ENCODE data around the gene ZC3H12D.
"Not testable (repeated sequence)": the region's sequence is repeated elsewhere in the genome, so short reads cannot be mapped to it uniquely, and the experiment has no call there.

Gene ZC3H12D

DNA sequence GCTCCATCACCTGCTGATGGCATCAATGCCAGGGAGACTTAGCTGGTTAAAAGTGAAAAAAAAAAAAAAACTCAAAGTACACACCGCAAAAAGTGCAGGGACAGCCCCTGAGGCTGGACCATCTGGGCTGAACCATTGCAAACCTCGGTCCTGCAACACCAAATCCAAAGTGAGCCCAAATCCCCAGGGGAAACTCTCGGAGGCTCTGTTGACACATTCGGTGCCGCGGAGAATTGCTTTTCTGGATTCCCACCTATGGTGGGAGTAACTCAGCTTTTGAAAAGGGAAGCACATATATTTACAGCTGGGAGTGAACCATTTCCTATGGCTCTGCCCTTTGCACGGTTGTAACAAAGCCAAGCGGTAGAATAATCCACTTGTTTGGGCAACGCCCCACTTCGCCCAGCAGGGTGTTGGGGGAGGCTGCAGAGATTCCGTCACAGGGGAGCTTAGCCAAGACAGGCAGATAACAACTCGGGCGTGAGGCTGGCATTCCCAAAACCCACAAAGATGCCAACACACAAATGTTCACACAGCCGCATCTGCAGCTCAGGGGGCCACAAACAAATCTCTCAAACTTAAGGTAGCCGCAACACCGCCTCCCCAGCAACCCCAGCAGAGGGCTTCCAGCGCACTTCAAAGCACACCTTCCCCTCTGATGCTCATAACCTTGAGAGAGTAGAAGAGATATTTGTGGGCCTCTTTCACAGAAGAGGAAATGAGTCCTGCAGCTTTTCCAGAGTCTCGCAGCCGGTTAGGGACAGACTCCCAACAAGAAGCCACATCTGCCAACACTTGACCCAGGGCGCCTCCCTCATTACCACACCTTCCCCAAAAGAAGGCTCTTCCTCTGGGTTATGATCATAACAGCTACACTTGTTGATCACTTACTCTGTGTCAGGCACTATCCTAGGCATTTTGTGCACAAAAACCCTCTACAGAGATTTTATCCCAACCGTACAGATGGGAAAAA, 11.4 kb downstream of the ZC3H12D start:
- 78% methylated on average over 21 of the region's 21 CpGs for WGBS, 2 experiments
- H3K27me3 ChIP-seq (ENCODE audit: control insufficient read depth, insufficient read depth, low read length, poor library complexity, severe bottlenecking): no peaks in the 10 kb centered on the region
- no peaks in the 10 kb centered on the region for H3K36me3 ChIP-seq (ENCODE audit: control insufficient read depth, insufficient read depth, low read length)
- H3K4me1 ChIP-seq (ENCODE audit: control insufficient read depth, insufficient read depth, low read length): no peaks in the 10 kb centered on the region
- no peak overlapping the region for H3K4me3 ChIP-seq (ENCODE audit: insufficient read depth, low read depth, low read length)
- no peak overlapping the region for H3K27ac ChIP-seq (ENCODE audit: insufficient read depth, low read depth, low read length, poor library complexity, severe bottlenecking)
- H3K9me3 ChIP-seq (ENCODE audit: control insufficient read depth, low read length): no peaks in the 10 kb centered on the region

- H3K27ac ChIP-seq (ENCODE audit: insufficient read depth, low read depth, low read length, poor library complexity, severe bottlenecking): no peak overlapping the region
- WGBS, 2 experiments: 94 to 95% methylated on average over 5 of the region's 5 CpGs
- no peaks in the 10 kb centered on the region for H3K36me3 ChIP-seq (ENCODE audit: control insufficient read depth, insufficient read depth, low read length)
- no peaks in the 10 kb centered on the region for H3K27me3 ChIP-seq (ENCODE audit: control insufficient read depth, insufficient read depth, low read length, poor library complexity, severe bottlenecking)
- no peaks in the 10 kb centered on the region for H3K9me3 ChIP-seq (ENCODE audit: control insufficient read depth, low read length)
- no peaks in the 10 kb centered on the region for H3K4me1 ChIP-seq (ENCODE audit: control insufficient read depth, insufficient read depth, low read length)
- H3K4me3 ChIP-seq (ENCODE audit: insufficient read depth, low read depth, low read length): no peak overlapping the region
These were observed 12.6 kb downstream of the ZC3H12D start for GRCh38 chr6:149472241-149472640.

DNA sequence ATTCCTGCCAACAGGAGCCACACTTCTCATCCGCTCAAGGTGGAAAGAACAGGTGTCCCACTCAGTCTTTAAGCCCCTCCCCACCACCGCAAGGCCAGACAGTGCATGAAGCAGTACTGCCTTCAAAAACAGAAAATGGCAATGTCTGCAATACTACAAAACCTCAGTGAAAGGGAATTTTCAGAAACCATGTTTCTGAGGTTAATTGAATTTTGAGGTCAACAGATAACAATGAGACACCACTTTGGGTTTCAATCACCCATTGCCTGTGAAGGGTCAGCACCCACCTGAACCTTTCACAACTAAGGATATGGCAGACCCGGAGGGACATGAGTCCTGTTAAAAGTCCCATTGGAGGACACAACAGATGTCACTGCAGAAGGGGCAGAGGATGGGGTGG, 13.0 kb downstream of the ZC3H12D start:
- Histone ChIP-seq H3K27ac (ENCODE audit: insufficient read depth, low read depth, low read length, poor library complexity, severe bottlenecking) (no peak overlapping the region), H3K9me3 (ENCODE audit: control insufficient read depth, low read length) (no peaks in the 10 kb centered on the region), H3K4me1 (ENCODE audit: control insufficient read depth, insufficient read depth, low read length) (no peaks in the 10 kb centered on the region), H3K4me3 (ENCODE audit: insufficient read depth, low read depth, low read length) (no peak overlapping the region), H3K36me3 (ENCODE audit: control insufficient read depth, insufficient read depth, low read length) (no peaks in the 10 kb centered on the region), H3K27me3 (ENCODE audit: control insufficient read depth, insufficient read depth, low read length, poor library complexity, severe bottlenecking) (no peaks in the 10 kb centered on the region)
- WGBS, 2 experiments: 91 to 93% methylated on average over 3 of the region's 3 CpGs

GRCh38 chr6:149470948-149471347, 13.9 kb downstream of the ZC3H12D start:
- WGBS, 2 experiments: 92 to 98% methylated on average over 2 of the region's 2 CpGs
- Histone ChIP-seq H3K36me3 (ENCODE audit: control insufficient read depth, insufficient read depth, low read length) (no peaks in the 10 kb centered on the region), H3K4me3 (ENCODE audit: insufficient read depth, low read depth, low read length) (no peak overlapping the region), H3K9me3 (ENCODE audit: control insufficient read depth, low read length) (no peaks in the 10 kb centered on the region), H3K27me3 (ENCODE audit: control insufficient read depth, insufficient read depth, low read length, poor library complexity, severe bottlenecking) (no peaks in the 10 kb centered on the region), H3K27ac (ENCODE audit: insufficient read depth, low read depth, low read length, poor library complexity, severe bottlenecking) (no peak overlapping the region), H3K4me1 (ENCODE audit: control insufficient read depth, insufficient read depth, low read length) (no peaks in the 10 kb centered on the region)

- Histone ChIP-seq H3K36me3 (ENCODE audit: control insufficient read depth, insufficient read depth, low read length) (no peaks in the 10 kb centered on the region), H3K4me3 (ENCODE audit: insufficient read depth, low read depth, low read length) (no peak overlapping the region), H3K9me3 (ENCODE audit: control insufficient read depth, low read length) (no peaks in the 10 kb centered on the region), H3K27me3 (ENCODE audit: control insufficient read depth, insufficient read depth, low read length, poor library complexity, severe bottlenecking) (no peaks in the 10 kb centered on the region), H3K4me1 (ENCODE audit: control insufficient read depth, insufficient read depth, low read length) (no peaks in the 10 kb centered on the region), H3K27ac (ENCODE audit: insufficient read depth, low read depth, low read length, poor library complexity, severe bottlenecking) (no peak overlapping the region)
- 84 to 90% methylated on average over 2 of the region's 2 CpGs for WGBS, 2 experiments
These were observed 16.6 kb downstream of the ZC3H12D start for GRCh38 chr6:149468179-149468578.

DNA sequence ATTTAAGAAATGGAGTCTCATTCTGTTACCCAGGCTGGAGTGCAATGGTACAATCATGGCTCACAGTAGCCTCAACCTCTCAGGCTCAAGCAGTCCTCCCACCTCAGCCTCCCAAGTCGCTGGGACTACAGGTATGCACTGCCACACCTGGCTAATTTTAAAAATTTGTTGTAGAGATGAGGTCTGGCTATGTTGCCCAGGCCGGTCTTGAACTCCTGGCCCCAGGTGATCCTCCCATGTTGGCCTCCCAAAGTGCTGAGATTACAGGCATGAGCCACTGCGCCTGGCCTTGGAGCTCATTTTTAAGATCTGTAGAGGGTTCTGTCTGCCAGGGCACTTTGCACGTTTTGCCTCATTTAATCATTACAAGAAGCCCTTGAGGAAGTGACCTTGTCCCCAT, 17.5 kb downstream of the ZC3H12D start:
- no peak overlapping the region for H3K27ac ChIP-seq (ENCODE audit: insufficient read depth, low read depth, low read length, poor library complexity, severe bottlenecking)
- H3K4me1 ChIP-seq (ENCODE audit: control insufficient read depth, insufficient read depth, low read length): no peaks in the 10 kb centered on the region
- H3K27me3 ChIP-seq (ENCODE audit: control insufficient read depth, insufficient read depth, low read length, poor library complexity, severe bottlenecking): no peaks in the 10 kb centered on the region
- H3K36me3 ChIP-seq (ENCODE audit: control insufficient read depth, insufficient read depth, low read length): no peaks in the 10 kb centered on the region
- 89 to 92% methylated on average over 4 of the region's 4 CpGs for WGBS, 2 experiments
- H3K4me3 ChIP-seq (ENCODE audit: insufficient read depth, low read depth, low read length): no peak overlapping the region
- no peaks in the 10 kb centered on the region for H3K9me3 ChIP-seq (ENCODE audit: control insufficient read depth, low read length)

GRCh38 chr6:149464411-149464810, 20.4 kb downstream of the ZC3H12D start:
- Histone ChIP-seq H3K27ac (ENCODE audit: insufficient read depth, low read depth, low read length, poor library complexity, severe bottlenecking) (no peak overlapping the region), H3K9me3 (ENCODE audit: control insufficient read depth, low read length) (no peaks in the 10 kb centered on the region), H3K4me3 (ENCODE audit: insufficient read depth, low read depth, low read length) (no peak overlapping the region), H3K4me1 (ENCODE audit: control insufficient read depth, insufficient read depth, low read length) (no peaks in the 10 kb centered on the region), H3K27me3 (ENCODE audit: control insufficient read depth, insufficient read depth, low read length, poor library complexity, severe bottlenecking) (no peaks in the 10 kb centered on the region), H3K36me3 (ENCODE audit: control insufficient read depth, insufficient read depth, low read length) (no peaks in the 10 kb centered on the region)
- WGBS, 2 experiments: 87 to 90% methylated on average over 8 of the region's 8 CpGs

DNA sequence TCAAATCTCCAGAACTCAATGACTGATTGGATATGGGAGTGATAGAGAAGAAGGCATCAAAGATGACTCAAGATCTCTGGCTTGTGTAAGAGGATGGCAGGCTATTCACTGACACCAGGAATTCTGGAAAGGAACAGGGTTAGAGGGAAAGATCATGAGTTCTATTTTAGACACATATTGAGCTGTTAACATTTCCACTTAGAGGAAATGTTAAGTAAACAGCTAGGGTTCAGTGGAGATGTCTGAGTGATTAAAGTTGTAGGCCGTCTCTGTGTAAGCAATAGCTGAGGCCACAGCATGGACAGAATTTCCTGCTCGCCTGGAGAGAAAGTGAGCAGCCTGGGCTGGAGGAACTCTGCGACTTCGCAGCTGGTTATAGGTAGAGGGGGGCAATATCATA, 21.0 kb downstream of the ZC3H12D start:
- H3K36me3 ChIP-seq (ENCODE audit: control insufficient read depth, insufficient read depth, low read length): no peaks in the 10 kb centered on the region
- WGBS, 2 experiments: 90 to 94% methylated on average over 4 of the region's 4 CpGs
- H3K4me3 ChIP-seq (ENCODE audit: insufficient read depth, low read depth, low read length): no peak overlapping the region
- no peaks in the 10 kb centered on the region for H3K27me3 ChIP-seq (ENCODE audit: control insufficient read depth, insufficient read depth, low read length, poor library complexity, severe bottlenecking)
- no peaks in the 10 kb centered on the region for H3K9me3 ChIP-seq (ENCODE audit: control insufficient read depth, low read length)
- no peak overlapping the region for H3K27ac ChIP-seq (ENCODE audit: insufficient read depth, low read depth, low read length, poor library complexity, severe bottlenecking)
- H3K4me1 ChIP-seq (ENCODE audit: control insufficient read depth, insufficient read depth, low read length): no peaks in the 10 kb centered on the region

GRCh38 chr6:149462712-149463111, 22.1 kb downstream of the ZC3H12D start:
- H3K27ac ChIP-seq (ENCODE audit: insufficient read depth, low read depth, low read length, poor library complexity, severe bottlenecking); H3K36me3 ChIP-seq (ENCODE audit: control insufficient read depth, insufficient read depth, low read length); H3K4me3 ChIP-seq (ENCODE audit: insufficient read depth, low read depth, low read length); H3K9me3 ChIP-seq (ENCODE audit: control insufficient read depth, low read length); H3K4me1 ChIP-seq (ENCODE audit: control insufficient read depth, insufficient read depth, low read length); H3K27me3 ChIP-seq (ENCODE audit: control insufficient read depth, insufficient read depth, low read length, poor library complexity, severe bottlenecking): not testable (repeated sequence)
- 92 to 95% methylated on average over 7 of the region's 7 CpGs for WGBS, 2 experiments

DNA sequence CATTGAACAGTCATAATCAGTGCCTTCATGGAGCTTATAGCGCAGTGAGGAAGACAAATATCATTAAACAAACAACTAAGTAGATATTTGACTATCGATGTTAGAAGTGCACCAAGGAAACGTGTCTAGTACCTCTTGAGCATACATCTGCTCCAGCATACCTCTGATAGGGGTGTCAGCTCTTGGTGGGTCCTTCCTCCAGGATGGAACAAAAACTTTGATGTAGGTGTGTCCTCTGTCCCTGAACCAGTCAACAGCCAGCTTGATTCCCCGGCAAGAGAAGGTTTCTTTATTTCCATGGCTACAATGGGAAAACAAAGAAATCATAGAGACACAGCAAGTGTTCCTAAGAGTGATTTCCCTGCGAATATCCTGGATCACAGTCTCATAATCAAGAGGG, 23.1 kb downstream of the ZC3H12D start:
- WGBS, 2 experiments: 92 to 93% methylated on average over 5 of the region's 5 CpGs
- Histone ChIP-seq H3K27me3 (ENCODE audit: control insufficient read depth, insufficient read depth, low read length, poor library complexity, severe bottlenecking) (no peaks in the 10 kb centered on the region), H3K27ac (ENCODE audit: insufficient read depth, low read depth, low read length, poor library complexity, severe bottlenecking) (no peak overlapping the region), H3K4me3 (ENCODE audit: insufficient read depth, low read depth, low read length) (no peak overlapping the region), H3K4me1 (ENCODE audit: control insufficient read depth, insufficient read depth, low read length) (no peaks in the 10 kb centered on the region), H3K9me3 (ENCODE audit: control insufficient read depth, low read length) (no peaks in the 10 kb centered on the region), H3K36me3 (ENCODE audit: control insufficient read depth, insufficient read depth, low read length) (no peaks in the 10 kb centered on the region)

Data from ectodermal cell (in vitro differentiated cells).